ENCODE data around the gene BMP10.
"Not testable (repeated sequence)": the region's sequence is repeated elsewhere in the genome, so short reads cannot be mapped to it uniquely, and the experiment has no call there.

BMP10 gene

GRCh38 chr2:68907232-68907919 lies 36.2 kb upstream of the BMP10 start:
- Mint-ChIP-seq H3K36me3 (peaks cover 0 to 2% of the 10 kb centered on the region in 2 donors), H3K27ac (peak overlapping the region; percentile 97), H3K9me3 (peaks cover 0 to 6% of the 10 kb centered on the region in 2 donors), H3K4me3 (no peak overlapping the region), H3K4me1 (peaks cover 21 to 48% of the 10 kb centered on the region in 2 donors), H3K27me3 (no peaks in the 10 kb centered on the region)
- DNase-seq (no peak), ATAC-seq (replicated peaks) (no peak)

- ATAC-seq (replicated peaks) (no peak), DNase-seq (no peak)
- Mint-ChIP-seq H3K4me3 (no peak overlapping the region), H3K36me3 (peaks cover 2% of the 10 kb centered on the region in 2 donors), H3K27me3 (no peaks in the 10 kb centered on the region), H3K4me1 (peaks cover 21 to 48% of the 10 kb centered on the region in 2 donors), H3K27ac (no peak overlapping the region), H3K9me3 (peaks cover 0 to 6% of the 10 kb centered on the region in 2 donors)
Measured at GRCh38 chr2:68906716-68907115, 35.5 kb upstream of the BMP10 start.

DNA sequence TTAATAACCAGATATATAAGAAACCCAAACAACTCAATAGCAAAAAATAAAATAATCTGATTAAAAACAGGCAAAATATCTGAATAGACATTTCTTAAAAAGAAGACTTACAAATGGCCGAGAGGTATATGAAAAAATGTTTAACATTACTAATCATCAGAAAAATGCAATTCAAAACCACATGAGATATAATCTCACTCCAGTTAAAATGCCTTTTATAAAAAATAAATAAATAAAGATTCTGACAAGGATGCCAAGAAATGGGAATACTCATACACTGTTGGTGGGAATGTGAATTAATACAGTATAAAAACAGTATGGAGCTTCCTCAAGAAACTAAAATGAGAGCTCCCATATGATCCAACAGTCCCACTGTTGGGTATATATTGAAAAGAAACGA lies 33.9 kb upstream of the BMP10 start:
- H3K9me3 Mint-ChIP-seq = peaks cover 5 to 9% of the 10 kb centered on the region in 2 donors
- no peak overlapping the region for H3K4me3 Mint-ChIP-seq
- H3K4me1 Mint-ChIP-seq = peaks cover 21 to 47% of the 10 kb centered on the region in 2 donors
- peaks cover 2 to 8% of the 10 kb centered on the region in 2 donors for H3K36me3 Mint-ChIP-seq
- DNase-seq (no peak), ATAC-seq (replicated peaks) (no peak)
- no peaks in the 10 kb centered on the region for H3K27me3 Mint-ChIP-seq
- no peak overlapping the region for H3K27ac Mint-ChIP-seq

DNA sequence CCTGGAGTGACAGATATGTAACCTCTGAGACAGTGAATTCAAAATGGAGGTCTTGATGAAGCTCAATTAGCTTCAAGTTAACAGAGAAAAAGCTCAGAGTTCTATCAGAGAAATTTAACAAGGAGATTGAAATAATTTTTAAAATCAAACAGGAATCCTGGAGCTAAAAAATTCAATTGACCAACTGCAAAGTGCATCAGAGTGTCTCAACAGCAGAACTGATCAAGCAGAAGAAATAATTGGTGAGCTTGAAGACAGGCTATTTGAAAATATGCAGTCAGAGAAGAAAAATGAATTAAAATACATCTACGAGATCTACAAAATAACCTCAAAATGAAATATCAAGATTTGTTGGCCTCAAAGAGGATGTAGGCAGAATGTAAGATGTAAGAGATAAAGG lies 30.4 kb upstream of the BMP10 start:
- Mint-ChIP-seq H3K36me3 (peaks cover 0 to 8% of the 10 kb centered on the region in 2 donors), H3K27me3 (peaks cover 0 to 5% of the 10 kb centered on the region in 2 donors), H3K27ac (no peak overlapping the region), H3K4me3 (no peak overlapping the region), H3K4me1 (peaks cover 0 to 16% of the 10 kb centered on the region in 2 donors), H3K9me3 (peaks cover 5 to 9% of the 10 kb centered on the region in 2 donors)
- no peak for DNase-seq
- no peak for ATAC-seq (replicated peaks)

GRCh38 chr2:68901199-68901514 lies 30.0 kb upstream of the BMP10 start:
- Mint-ChIP-seq H3K27me3 (peaks cover 0 to 5% of the 10 kb centered on the region in 2 donors), H3K27ac (no peak overlapping the region), H3K4me1 (peaks cover 0 to 16% of the 10 kb centered on the region in 2 donors), H3K9me3 (peaks cover 5 to 9% of the 10 kb centered on the region in 2 donors), H3K36me3 (peaks cover 0 to 8% of the 10 kb centered on the region in 2 donors), H3K4me3 (no peak overlapping the region)
- ATAC-seq (replicated peaks) (peak in 1 of 2 donors; percentile 46), DNase-seq (no peak)

- H3K27me3 Mint-ChIP-seq = peaks cover 2 to 5% of the 10 kb centered on the region in 2 donors
- ATAC-seq (replicated peaks) (peak; percentile 21 to 34), DNase-seq (no peak)
- H3K36me3 Mint-ChIP-seq = peaks cover 0 to 8% of the 10 kb centered on the region in 2 donors
- H3K9me3 Mint-ChIP-seq = peaks cover 5 to 9% of the 10 kb centered on the region in 2 donors
- no peak overlapping the region for H3K27ac Mint-ChIP-seq
- peaks cover 0 to 16% of the 10 kb centered on the region in 2 donors for H3K4me1 Mint-ChIP-seq
- no peak overlapping the region for H3K4me3 Mint-ChIP-seq
Measured at GRCh38 chr2:68900496-68901198, 29.4 kb upstream of the BMP10 start.

DNA sequence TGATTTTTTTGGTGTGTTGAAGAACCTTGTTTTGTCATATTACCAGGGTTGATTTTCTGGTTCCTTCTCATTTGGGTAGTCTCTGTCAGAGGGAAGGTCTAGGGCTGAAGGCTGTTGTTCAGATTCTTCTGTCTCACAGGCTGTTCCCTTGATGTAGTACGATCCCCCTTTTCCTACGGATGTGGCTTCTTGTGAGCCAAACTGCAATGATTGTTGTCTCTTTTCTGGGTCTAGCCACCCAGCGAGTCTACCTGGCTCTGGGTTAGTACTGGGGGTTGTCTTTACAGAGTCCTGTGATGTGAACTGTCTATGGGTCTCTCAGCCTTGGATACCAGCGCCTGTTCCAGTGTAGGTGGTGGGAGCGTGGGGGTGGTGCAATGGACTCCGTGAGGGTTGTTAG lies 24.8 kb upstream of the BMP10 start:
- DNase-seq; H3K27ac Mint-ChIP-seq; H3K9me3 Mint-ChIP-seq; H3K36me3 Mint-ChIP-seq; H3K27me3 Mint-ChIP-seq; H3K4me3 Mint-ChIP-seq; ATAC-seq (replicated peaks); H3K4me1 Mint-ChIP-seq: not testable (repeated sequence)

GRCh38 chr2:68889500-68889899 lies 18.3 kb upstream of the BMP10 start:
- no peak for ATAC-seq (replicated peaks)
- Mint-ChIP-seq H3K4me1 (peaks cover 4 to 15% of the 10 kb centered on the region in 2 donors), H3K27me3 (no peaks in the 10 kb centered on the region), H3K9me3 (no peaks in the 10 kb centered on the region), H3K4me3 (no peak overlapping the region), H3K27ac (no peak overlapping the region), H3K36me3 (no peaks in the 10 kb centered on the region)
- no peak for DNase-seq

- Mint-ChIP-seq H3K4me1 (peaks cover 6 to 17% of the 10 kb centered on the region in 2 donors), H3K27me3 (no peaks in the 10 kb centered on the region), H3K27ac (no peak overlapping the region), H3K9me3 (no peaks in the 10 kb centered on the region), H3K36me3 (no peaks in the 10 kb centered on the region), H3K4me3 (no peak overlapping the region)
- DNase-seq (no peak), ATAC-seq (replicated peaks) (no peak)
Measured at GRCh38 chr2:68889021-68889420, 17.8 kb upstream of the BMP10 start.

GRCh38 chr2:68888038-68888704 lies 17.0 kb upstream of the BMP10 start:
- peaks cover 6 to 17% of the 10 kb centered on the region in 2 donors for H3K4me1 Mint-ChIP-seq
- H3K27ac Mint-ChIP-seq = no peak overlapping the region
- no peaks in the 10 kb centered on the region for H3K36me3 Mint-ChIP-seq
- ATAC-seq (replicated peaks) (no peak), DNase-seq (no peak)
- no peaks in the 10 kb centered on the region for H3K27me3 Mint-ChIP-seq
- H3K9me3 Mint-ChIP-seq = no peaks in the 10 kb centered on the region
- H3K4me3 Mint-ChIP-seq = no peak overlapping the region

DNA sequence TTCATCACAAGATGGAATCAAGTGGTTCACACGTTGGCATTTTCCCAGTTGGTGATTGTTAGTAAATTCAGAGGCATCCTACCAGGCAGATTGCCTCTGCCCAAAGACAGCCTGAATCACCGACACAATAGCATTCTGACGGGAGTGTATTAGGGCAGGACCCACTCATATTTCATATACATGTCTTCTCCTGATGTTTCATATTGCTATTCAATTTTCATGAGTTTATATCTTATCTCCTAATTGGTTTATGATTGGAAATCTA lies 14.5 kb upstream of the BMP10 start:
- Mint-ChIP-seq H3K4me3 (no peak overlapping the region), H3K4me1 (peaks cover 6 to 12% of the 10 kb centered on the region in 2 donors), H3K9me3 (no peaks in the 10 kb centered on the region), H3K27me3 (no peaks in the 10 kb centered on the region), H3K36me3 (no peaks in the 10 kb centered on the region), H3K27ac (no peak overlapping the region)
- DNase-seq = no peak
- no peak for ATAC-seq (replicated peaks)

DNA sequence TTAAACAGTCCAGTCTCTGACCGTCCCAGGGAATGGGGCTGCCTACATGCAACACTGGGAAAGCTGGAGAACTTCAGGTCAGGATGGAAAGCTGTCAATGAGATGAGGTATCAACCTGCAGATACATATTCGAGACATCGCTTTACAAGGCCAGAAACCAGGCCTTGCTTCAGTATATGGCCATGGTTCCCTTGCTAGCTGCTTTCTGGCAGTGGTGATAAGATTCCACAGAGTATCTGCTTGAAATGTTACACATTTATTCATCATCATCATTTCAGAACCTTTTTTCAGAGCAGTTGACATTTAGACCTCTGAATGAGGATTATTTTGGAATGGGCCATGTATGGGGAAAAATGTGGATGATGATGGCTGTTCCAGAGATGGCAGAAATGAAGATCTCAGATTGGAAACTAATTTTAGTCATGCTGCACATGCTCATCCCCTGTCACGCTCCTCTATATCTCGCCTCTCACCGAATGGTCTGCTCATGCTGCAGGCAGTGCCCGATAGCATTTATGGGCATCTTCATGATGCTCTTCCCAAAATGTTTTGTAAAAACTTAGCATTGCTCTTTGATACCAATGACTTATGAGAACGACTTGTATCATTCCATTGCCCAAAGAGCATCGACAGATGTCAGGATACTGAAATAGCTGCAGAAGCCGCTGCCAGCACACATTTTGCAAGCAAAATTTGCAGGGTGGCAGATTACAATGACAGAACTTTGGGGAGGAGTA lies 14.0 kb upstream of the BMP10 start:
- no peaks in the 10 kb centered on the region for H3K36me3 Mint-ChIP-seq
- no peaks in the 10 kb centered on the region for H3K27me3 Mint-ChIP-seq
- no peak overlapping the region for H3K4me3 Mint-ChIP-seq
- peak overlapping the region; percentile 77 for H3K27ac Mint-ChIP-seq
- no peak for DNase-seq
- ATAC-seq (replicated peaks) = peak in 1 of 2 donors; percentile 10
- no peaks in the 10 kb centered on the region for H3K9me3 Mint-ChIP-seq
- peaks cover 6 to 12% of the 10 kb centered on the region in 2 donors for H3K4me1 Mint-ChIP-seq

DNA sequence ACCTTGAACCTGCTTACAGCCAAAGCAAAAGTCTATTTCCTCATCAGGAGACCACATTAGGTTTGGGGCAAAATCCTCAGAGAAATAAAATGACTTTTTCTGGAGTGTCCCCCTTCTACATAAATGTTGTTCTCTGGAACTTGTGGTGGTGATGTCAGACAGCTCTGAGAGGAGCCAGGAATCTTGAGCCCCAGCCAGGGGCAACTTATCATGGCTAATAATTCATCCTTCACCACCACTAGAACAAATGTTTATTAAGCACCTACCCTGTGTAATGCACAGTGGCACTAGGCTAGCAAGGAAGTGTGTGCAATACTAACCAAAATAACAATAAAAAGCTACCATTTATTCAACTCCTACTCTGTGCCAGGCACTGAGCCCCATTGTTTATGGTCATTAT lies 9.0 kb upstream of the BMP10 start:
- Mint-ChIP-seq H3K27me3 (no peaks in the 10 kb centered on the region), H3K4me1 (peaks cover 9 to 18% of the 10 kb centered on the region in 2 donors), H3K9me3 (no peaks in the 10 kb centered on the region), H3K36me3 (no peaks in the 10 kb centered on the region), H3K27ac (no peak overlapping the region), H3K4me3 (no peak overlapping the region)
- no peak for ATAC-seq (replicated peaks)
- no peak for DNase-seq

GRCh38 chr2:68879296-68879695 lies 8.1 kb upstream of the BMP10 start:
- H3K4me3 Mint-ChIP-seq = no peak overlapping the region
- no peaks in the 10 kb centered on the region for H3K27me3 Mint-ChIP-seq

More at GRCh38 chr2:68879296-68879695, 8.1 kb upstream of the BMP10 start:
- ATAC-seq (replicated peaks) = no peak
- H3K36me3 Mint-ChIP-seq = no peaks in the 10 kb centered on the region
- no peak overlapping the region for H3K27ac Mint-ChIP-seq
- H3K9me3 Mint-ChIP-seq = no peaks in the 10 kb centered on the region
- H3K4me1 Mint-ChIP-seq = peaks cover 3 to 9% of the 10 kb centered on the region in 2 donors
- no peak for DNase-seq

Measured in stimulated activated naive B cell treated with anti-CD40 and anti-IgM and Interleukin-4, amounts not matched to agents 10 μg/mL and 1 μg/mL and 100 μg/mL, for 72 hours (primary cell).